Measurements from ENCODE around the gene NHLRC1. TPM values are rescaled to one million over a fixed set of nuclear protein-coding genes. Genes with fewer than 3 reads are reported as not detected.

Gene NHLRC1
- total and polyA plus RNA-seq, 9 of the 15 experiments (the other 6 are each of a cell fraction or from before 2014, with no cell fraction given): not detected

GRCh38 chr6:18162401-18162800, 39.9 kb upstream of the NHLRC1 start:
- FAIRE-seq (no peak), ATAC-seq (no peak), DNase-seq (ENCODE audit: extremely low read depth in 1 of 4, low spot score in 3 of 4) (no peak)
- Histone ChIP-seq H3K9me3 (replicated peaks; ENCODE audit: control insufficient read depth, insufficient read depth, low read depth, low read length) (no peaks in the 10 kb centered on the region), H3K4me1 (replicated peaks in 1 of 2; ENCODE audit: control insufficient read depth in 2 of 2, insufficient read depth in 2 of 2, low read length in 2 of 2) (peaks cover 0 to 10% of the 10 kb centered on the region in 2 experiments; a peak in 4 of 5 replicates), H3K27me3 (ENCODE audit: control insufficient read depth in 2 of 2, insufficient read depth in 2 of 2, low read length in 2 of 2) (no peaks in the 10 kb centered on the region), H3K79me2 (ENCODE audit: control insufficient read depth, insufficient read depth, low read length) (no peaks in the 10 kb centered on the region), H3K9me1 (ENCODE audit: control insufficient read depth, insufficient read depth, low read length) (no peaks in the 10 kb centered on the region), H3K4me2 (ENCODE audit: insufficient read depth, low read length) (no peak overlapping the region), H3K4me3 (no peak overlapping the region), H3K27ac (ENCODE audit: extremely low read depth, low read depth, low read length) (no peak overlapping the region), H2AFZ (ENCODE audit: low read depth, low read length) (no peak overlapping the region), H4K20me1 (replicated peaks; ENCODE audit: control insufficient read depth, insufficient read depth, low read length) (no peaks in the 10 kb centered on the region), H3K9ac (ENCODE audit: insufficient read depth in 1 of 2, low read depth in 2 of 2, low read length in 2 of 2) (no peak overlapping the region), H3K36me3 (ENCODE audit: control insufficient read depth, insufficient read depth, low read length) (peaks cover 67% of the 10 kb centered on the region)
- BruUV-seq (replicated peaks): no TSS peak
- 65% methylated on average over 2 of the region's 2 CpGs for WGBS (ENCODE audit: insufficient coverage, low coverage, missing lambda C conversion rate)
- ChIA-PET POLR2A (interaction anchor here (0.6 kb wide), 1 partner anchor 270 kb away, joined by 3 read pairs; no protein-coding TSS in a partner anchor), CTCF (ENCODE audit: low intra/inter-chr PET ratio) (no interaction called here)
- TF ChIP-seq THRAP3 (IDR thresholded peaks at IDR 0.05; ENCODE audit: borderline replicate concordance) (no peak), ZNF311 (CRISPR knock-in tag; IDR thresholded peaks at IDR 0.05) (no peak), ESRRA (IDR thresholded peaks at IDR 0.05; ENCODE audit: borderline replicate concordance, low read depth) (no peak), KHSRP (IDR thresholded peaks at IDR 0.05) (no peak), HMG20B (CRISPR knock-in tag; IDR thresholded peaks at IDR 0.05) (no peak), CEBPB (tag; IDR thresholded peaks at IDR 0.05) (no peak), CBFA2T2 (conservative IDR thresholded peaks at IDR 0.05) (no peak), GMEB1 (CRISPR knock-in tag; IDR thresholded peaks at IDR 0.05) (no peak), ZNF277 (CRISPR knock-in tag; IDR thresholded peaks at IDR 0.05; ENCODE audit: borderline replicate concordance) (no peak), KLF10 (CRISPR knock-in tag; IDR thresholded peaks at IDR 0.05) (no peak), MLLT1 (IDR thresholded peaks at IDR 0.05) (no peak)
- intact Hi-C loops (cut with micrococcal nuclease): no loop called here
- in situ Hi-C loops (cut with MboI): no loop called here

Measured in K562 (cell line).